HCT116 (cell line): Measurements from ENCODE around the gene ERGIC1. TPM values are rescaled to one million over a fixed set of nuclear protein-coding genes. Genes with fewer than 3 reads are reported as not detected.

Source experiments
- ATAC-seq: fragments of 200-7000 bp; cut with Tn5 transposase; 2 replicates; pipeline ENCODE4 v1.9.1; 2020; ENCODE audit warnings: mild to moderate bottlenecking, moderate library complexity
- BruUV-seq: library from RNA; stranded (reverse); fragments of 400-500 nt; replicated peaks from 2 replicates; lab custom pipeline; 2021; lab: Mats Ljungman, UMichigan
- CTCF ChIA-PET: fragments of 300-600 bp; sonication (Branson Sonifier 250); formaldehyde crosslinking; loops from one replicate; lab custom pipeline; 2021; ENCODE audit warnings: antibody characterized with exemption; lab: Charles Lee
- POLR2A ChIA-PET: fragments of 300-600, 350-600 bp; sonication (Branson Sonifier 250); formaldehyde crosslinking; loops from one replicate; lab custom pipeline; 2021; ENCODE audit warnings: antibody characterized with exemption; lab: Charles Lee
- RAD21 ChIA-PET, 2 experiments: fragments of 300-600 bp; sonication (Branson Sonifier 250); formaldehyde crosslinking; loops; one replicate each; lab custom pipeline; 2023; ENCODE audit warnings: low total read pairs in 2 of 2; ENCODE audit not compliant: uncharacterized antibody in 2 of 2, unreplicated experiment in 2 of 2, low non-redundant PET in 1 of 2; lab: Charles Lee
- DNase-seq: peaks from one replicate; pipeline ENCODE4 v3.0.0-alpha.2; 2010; ENCODE audit warnings: low read depth, low spot score
- H2AFZ ChIP-seq: fragments of 200-600 bp; shearing (Covaris generic), sonication (generic); 2 replicates; pipeline ENCODE4 v1.6.1; 2017; ENCODE audit warnings: low read depth, mixed run types, mixed read lengths, antibody characterized with exemption, low read length; ENCODE audit not compliant: poor library complexity, severe bottlenecking
- H3K27ac ChIP-seq: 2 replicates; pipeline ENCODE4 v1.5.1; 2012; ENCODE audit warnings: low read depth, low read length
- H3K27me3 ChIP-seq: fragments of 200-600 bp; sonication (generic); 2 replicates; pipeline ENCODE4 v1.6.1; 2016; ENCODE audit warnings: mixed run types, low read length, mixed read lengths; ENCODE audit not compliant: insufficient read depth
- H3K36me3 ChIP-seq, 2 experiments: fragments of 200-500 bp in 1 of 2; fragments of 200-600 bp in 1 of 2; sonication (Bioruptor generic) in 1 of 2; sonication (generic) in 1 of 2; 2 replicates each; pipeline versions ENCODE4 v1.5.1 to v1.6.1; 2014 to 2016; ENCODE audit warnings: low read length in 2 of 2, inconsistent platforms in 1 of 2, mixed read lengths in 1 of 2, mixed run types in 1 of 2; ENCODE audit not compliant: insufficient read depth in 2 of 2, control insufficient read depth in 1 of 2
- H3K4me1 ChIP-seq, 2 experiments: fragments of 200-600 bp in 1 of 2; sonication (generic) in 1 of 2; 2 replicates each; pipeline versions ENCODE4 v1.5.1 to v1.6.1; 2012 to 2017; ENCODE audit warnings: low read length in 2 of 2, inconsistent platforms in 1 of 2, mild to moderate bottlenecking in 1 of 2, mixed read lengths in 1 of 2, mixed run types in 1 of 2, moderate library complexity in 1 of 2; ENCODE audit not compliant: insufficient read depth in 2 of 2, control insufficient read depth in 1 of 2
- H3K4me2 ChIP-seq: fragments of 200-600 bp; sonication (generic); 2 replicates; pipeline ENCODE4 v1.6.1; 2017; ENCODE audit warnings: mixed run types, low read length, mixed read lengths
- H3K4me3 ChIP-seq, 2 experiments: fragments of 200-600 bp in 1 of 2; sonication (generic) in 1 of 2; replicated peaks in 1 of 2; 2 replicates each; pipeline ENCODE4 v1.5.1; 2011 to 2016; ENCODE audit warnings: low read length in 2 of 2, control low read depth in 1 of 2, low read depth in 1 of 2, mild to moderate bottlenecking in 1 of 2, mixed read lengths in 1 of 2, mixed run types in 1 of 2
- H3K79me2 ChIP-seq: fragments of 200-600 bp; sonication (generic); 2 replicates; pipeline ENCODE4 v1.6.1; 2017; ENCODE audit warnings: mild to moderate bottlenecking, mixed run types, low read length, moderate library complexity, mixed read lengths; ENCODE audit not compliant: insufficient read depth
- H3K9ac ChIP-seq: fragments of 200-600 bp; sonication (generic); 2 replicates; pipeline ENCODE4 v1.6.1; 2016; ENCODE audit warnings: low read length, mixed read lengths
- H3K9me2 ChIP-seq: fragments of 200-600 bp; sonication (generic), shearing (Covaris generic); 2 replicates; pipeline ENCODE4 v1.6.1; 2017; ENCODE audit warnings: mixed run types, mild to moderate bottlenecking, moderate library complexity; ENCODE audit not compliant: insufficient read depth
- H3K9me3 ChIP-seq, 2 experiments: fragments of 200-500 bp in 1 of 2; fragments of 200-600 bp in 1 of 2; sonication (Bioruptor generic) in 1 of 2; sonication (generic) in 1 of 2; 2 replicates each; pipeline ENCODE4 v1.6.1; 2014 to 2017; ENCODE audit warnings: low read length in 2 of 2, mixed read lengths in 2 of 2, inconsistent platforms in 1 of 2, low read depth in 1 of 2, mild to moderate bottlenecking in 1 of 2, mixed run types in 1 of 2, moderate library complexity in 1 of 2; ENCODE audit not compliant: control insufficient read depth in 1 of 2, insufficient read depth in 1 of 2
- H4K20me1 ChIP-seq: fragments of 200-600 bp; sonication (generic), shearing (Covaris generic); 2 replicates; pipeline ENCODE4 v1.6.1; 2017; ENCODE audit warnings: mixed run types, mild to moderate bottlenecking, moderate library complexity; ENCODE audit not compliant: insufficient read depth
- CEBPB ChIP-seq: IDR thresholded peaks from 2 replicates; pipeline ENCODE4 v1.6.1; 2012; ENCODE audit warnings: low read depth
- EGR1 ChIP-seq: IDR thresholded peaks from 2 replicates; pipeline ENCODE4 v1.6.1; 2012; ENCODE audit warnings: low read depth
- ELF1 ChIP-seq: IDR thresholded peaks from 2 replicates; pipeline ENCODE4 v1.6.1; 2012; ENCODE audit warnings: low read depth, borderline replicate concordance
- POLR2A ChIP-seq: IDR thresholded peaks from 2 replicates; pipeline ENCODE4 v1.7.0; 2011; ENCODE audit warnings: borderline replicate concordance; ENCODE audit not compliant: insufficient read depth, insufficient read length; ENCODE audit errors: extremely low read depth
- REST ChIP-seq: IDR thresholded peaks from 2 replicates; pipeline ENCODE4 v1.6.1; 2012; ENCODE audit warnings: low read depth
- SRF ChIP-seq: IDR thresholded peaks from 2 replicates; pipeline ENCODE4 v1.6.1; 2012; ENCODE audit warnings: low read depth
- YY1 ChIP-seq: IDR thresholded peaks from 2 replicates; pipeline ENCODE4 v1.6.1; 2011; ENCODE audit warnings: low read length, low read depth, moderate library complexity, mild to moderate bottlenecking; ENCODE audit not compliant: insufficient replicate concordance; ENCODE audit errors: extremely low read depth
- ZFX ChIP-seq: fragments of 450-650 bp; IDR thresholded peaks from 2 replicates; pipeline ENCODE4 v1.6.1; 2017
- intact Hi-C: fragments of 100-400 bp; cut with micrococcal nuclease; formaldehyde crosslinking; loops from 2 replicates; pipeline ENCODE4 v1.10.0; 2022
- total RNA-seq: library from RNA; stranded (reverse); gene quantifications from one replicate; pipeline ENCODE4 v1.2.1, GENCODE V29; 2021; ENCODE audit not compliant: unreplicated experiment
- TF ChIP-seq, protein P1 (sequence below): IDR thresholded peaks from 2 replicates; pipeline ENCODE4 v1.6.1; 2012
- TF ChIP-seq, protein P2 (sequence below), 3 experiments: fragments of 200-600 bp in 1 of 3; sonication (generic) in 1 of 3; IDR thresholded peaks in 2 of 3; conservative IDR thresholded peaks in 1 of 3; 2 replicates each; pipeline ENCODE4 v1.5.1; 2012 to 2017; ENCODE audit warnings: low read depth in 2 of 3, low read length in 2 of 3, antibody characterized with exemption in 1 of 3, borderline replicate concordance in 1 of 3, control low read depth in 1 of 3, mild to moderate bottlenecking in 1 of 3, mixed read lengths in 1 of 3, mixed run types in 1 of 3, moderate library complexity in 1 of 3; ENCODE audit not compliant: insufficient read depth in 1 of 3

The ERGIC1 gene
- total RNA-seq, 1 experiment from 2014 or later: 73.3 TPM

- TF ChIP-seq REST (no peak), POLR2A (no peak), CEBPB (no peak), EGR1 (no peak)
- TF ChIP-seq, protein P1, sequence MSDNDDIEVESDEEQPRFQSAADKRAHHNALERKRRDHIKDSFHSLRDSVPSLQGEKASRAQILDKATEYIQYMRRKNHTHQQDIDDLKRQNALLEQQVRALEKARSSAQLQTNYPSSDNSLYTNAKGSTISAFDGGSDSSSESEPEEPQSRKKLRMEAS: no peak
Measured at GRCh38 chr5:172894767-172895388, 60.8 kb downstream of the ERGIC1 start (continued).

DNA sequence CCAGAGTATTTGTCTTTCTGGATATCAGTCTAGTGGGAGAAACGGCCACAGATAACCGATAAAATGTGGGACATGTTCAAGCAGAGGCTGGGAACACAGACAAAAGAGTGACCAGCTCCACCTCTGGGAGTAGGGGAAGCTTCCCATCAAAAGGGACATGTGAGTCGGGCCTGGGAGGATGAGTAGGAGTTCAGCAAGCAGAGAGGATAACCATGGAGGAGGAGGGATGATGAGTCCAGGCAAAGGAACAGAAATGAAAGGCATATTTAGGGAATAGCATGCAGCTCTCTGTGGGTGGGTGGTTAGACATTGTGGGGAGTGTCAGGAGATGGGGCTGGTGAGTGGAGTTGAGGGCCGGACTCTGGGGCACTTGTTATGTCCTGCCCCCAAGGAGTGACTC is 61.5 kb downstream of the ERGIC1 start:
- no peaks in the 10 kb centered on the region for H3K9me3 ChIP-seq
- H3K36me3 ChIP-seq: no peaks in the 10 kb centered on the region
- no peak overlapping the region for H3K27ac ChIP-seq
- H3K79me2 ChIP-seq: no peaks in the 10 kb centered on the region
- H3K27me3 ChIP-seq: no peaks in the 10 kb centered on the region
- no peaks in the 10 kb centered on the region for H3K9me2 ChIP-seq
- H3K9ac ChIP-seq: no peak overlapping the region
- CTCF ChIA-PET: no interaction called here
- intact Hi-C loops: no loop called here
- POLR2A ChIA-PET: no interaction called here
- H3K4me1 ChIP-seq: no peaks in the 10 kb centered on the region
- RAD21 ChIA-PET: no interaction called here
- TF ChIP-seq ELF1 (no peak), YY1 (no peak), POLR2A (no peak), EGR1 (no peak), REST (no peak), ZFX (no peak), SRF (no peak)
- TF ChIP-seq, protein P2, sequence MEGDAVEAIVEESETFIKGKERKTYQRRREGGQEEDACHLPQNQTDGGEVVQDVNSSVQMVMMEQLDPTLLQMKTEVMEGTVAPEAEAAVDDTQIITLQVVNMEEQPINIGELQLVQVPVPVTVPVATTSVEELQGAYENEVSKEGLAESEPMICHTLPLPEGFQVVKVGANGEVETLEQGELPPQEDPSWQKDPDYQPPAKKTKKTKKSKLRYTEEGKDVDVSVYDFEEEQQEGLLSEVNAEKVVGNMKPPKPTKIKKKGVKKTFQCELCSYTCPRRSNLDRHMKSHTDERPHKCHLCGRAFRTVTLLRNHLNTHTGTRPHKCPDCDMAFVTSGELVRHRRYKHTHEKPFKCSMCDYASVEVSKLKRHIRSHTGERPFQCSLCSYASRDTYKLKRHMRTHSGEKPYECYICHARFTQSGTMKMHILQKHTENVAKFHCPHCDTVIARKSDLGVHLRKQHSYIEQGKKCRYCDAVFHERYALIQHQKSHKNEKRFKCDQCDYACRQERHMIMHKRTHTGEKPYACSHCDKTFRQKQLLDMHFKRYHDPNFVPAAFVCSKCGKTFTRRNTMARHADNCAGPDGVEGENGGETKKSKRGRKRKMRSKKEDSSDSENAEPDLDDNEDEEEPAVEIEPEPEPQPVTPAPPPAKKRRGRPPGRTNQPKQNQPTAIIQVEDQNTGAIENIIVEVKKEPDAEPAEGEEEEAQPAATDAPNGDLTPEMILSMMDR (IDR thresholded peaks at IDR 0.05 in 2 of 3, conservative IDR thresholded peaks at IDR 0.05 in 1 of 3; ENCODE audit: borderline replicate concordance in 1 of 3, insufficient read depth in 1 of 3, low read depth in 2 of 3, low read length in 2 of 3): no peak
- no TSS peak for BruUV-seq
- no peaks in the 10 kb centered on the region for H4K20me1 ChIP-seq
- no peak overlapping the region for H3K4me2 ChIP-seq
- DNase-seq (no peak), ATAC-seq (no peak)
- H3K4me3 ChIP-seq: no peak overlapping the region
- no peak overlapping the region for H2AFZ ChIP-seq
